H1 (cell line): ENCODE measurements around the gene ADGRG7. TPM values are rescaled to one million over a fixed set of nuclear protein-coding genes. Genes with fewer than 3 reads are reported as not detected.

Experiments used
- CTCF ChIA-PET: fragments of 300-600 bp; sonication (Branson Sonifier 250); formaldehyde crosslinking; loops from one replicate; lab custom pipeline; 2021; ENCODE audit not compliant: partially characterized antibody; lab: Charles Lee
- POLR2A ChIA-PET: fragments of 300-600 bp; sonication (Branson Sonifier 250); formaldehyde crosslinking; loops from one replicate; lab custom pipeline; 2021; ENCODE audit warnings: inconsistent platforms; ENCODE audit not compliant: partially characterized antibody; lab: Charles Lee
- DNase-seq, 2 experiments: peaks; one replicate each; pipeline versions ENCODE4 v3.0.0 to v3.0.0-alpha.2; 2010 to 2022; ENCODE audit warnings: low spot score in 2 of 2, low read depth in 1 of 2, mixed read lengths in 1 of 2
- FAIRE-seq: peaks from 2 replicates; lab custom pipeline; 2011; peaks lifted over from hg19 to GRCh38; lab: Jason Lieb, UNC
- H2AFZ ChIP-seq: 2 replicates; pipeline ENCODE4 v1.8.1; 2012; ENCODE audit warnings: low read length, inconsistent platforms
- H2AK5ac ChIP-seq: 2 replicates; pipeline ENCODE4 v1.6.1; 2013; ENCODE audit warnings: low read depth, low read length
- H2BK120ac ChIP-seq: replicated peaks from 2 replicates; pipeline ENCODE3; 2013; ENCODE audit warnings: low read depth, low read length, inconsistent platforms
- H2BK12ac ChIP-seq: 2 replicates; pipeline ENCODE4 v1.6.1; 2013; ENCODE audit warnings: low read depth, low read length
- H2BK15ac ChIP-seq: 2 replicates; pipeline ENCODE4 v1.6.1; 2013; ENCODE audit warnings: low read length
- H2BK20ac ChIP-seq: 2 replicates; pipeline ENCODE4 v1.6.1; 2013; ENCODE audit warnings: low read length
- H2BK5ac ChIP-seq: 2 replicates; pipeline ENCODE4 v1.6.1; 2013; ENCODE audit warnings: low read depth, low read length
- H3K14ac ChIP-seq: 2 replicates; pipeline ENCODE4 v1.6.1; 2013; ENCODE audit warnings: inconsistent platforms; ENCODE audit not compliant: insufficient read length
- H3K18ac ChIP-seq: 2 replicates; pipeline ENCODE4 v1.6.1; 2013; ENCODE audit warnings: low read length; ENCODE audit errors: extremely low read depth
- H3K23ac ChIP-seq: 2 replicates; pipeline ENCODE4 v1.6.1; 2013; ENCODE audit warnings: inconsistent platforms; ENCODE audit not compliant: insufficient read length
- H3K23me2 ChIP-seq: 2 replicates; pipeline ENCODE4 v1.6.1; 2013; ENCODE audit warnings: low read depth, low read length
- H3K27ac ChIP-seq: 2 replicates; pipeline ENCODE4 v1.6.1; 2011; ENCODE audit warnings: low read depth, low read length, inconsistent platforms
- H3K27me3 ChIP-seq, 4 experiments: replicated peaks in 1 of 4; 1 replicate in 1 of 4; 2 replicates in 3 of 4; pipeline versions ENCODE4 v1.6.1 to v1.8.1; 2011 to 2013; ENCODE audit warnings: low read length in 3 of 4, mild to moderate bottlenecking in 3 of 4, inconsistent platforms in 2 of 4, mixed read lengths in 2 of 4, moderate library complexity in 1 of 4; ENCODE audit not compliant: control insufficient read depth in 3 of 4, insufficient read depth in 3 of 4; ENCODE audit errors: extremely low read depth in 1 of 4
- H3K36me3 ChIP-seq, 4 experiments: 2 replicates each; pipeline versions ENCODE4 v1.6.1 to v1.8.1; 2011 to 2013; ENCODE audit warnings: mild to moderate bottlenecking in 4 of 4, low read length in 3 of 4, moderate library complexity in 2 of 4, control low read depth in 1 of 4, inconsistent platforms in 1 of 4; ENCODE audit not compliant: insufficient read depth in 4 of 4, control insufficient read depth in 2 of 4
- H3K4ac ChIP-seq: replicated peaks from 2 replicates; pipeline ENCODE3; 2013; ENCODE audit warnings: low read length, low read depth, mixed read lengths, inconsistent platforms; ENCODE audit not compliant: insufficient read length
- H3K4me1 ChIP-seq, 4 experiments: replicated peaks in 1 of 4; 1 replicate in 1 of 4; 2 replicates in 3 of 4; pipeline versions ENCODE4 v1.6.1 to v1.8.1; 2011 to 2013; ENCODE audit warnings: low read length in 3 of 4, inconsistent platforms in 2 of 4, mixed read lengths in 1 of 4; ENCODE audit not compliant: insufficient read depth in 4 of 4, control insufficient read depth in 3 of 4
- H3K4me2 ChIP-seq, 2 experiments: 2 replicates each; pipeline versions ENCODE4 v1.6.1 to v1.8.1; 2011 to 2013; ENCODE audit warnings: low read depth in 2 of 2, low read length in 2 of 2, control low read depth in 1 of 2, inconsistent platforms in 1 of 2, mild to moderate bottlenecking in 1 of 2; ENCODE audit not compliant: insufficient read depth in 1 of 2
- H3K4me3 ChIP-seq, 4 experiments: fragments of 200-600, 300-600 bp in 1 of 4; sonication (generic), shearing (Covaris generic), sonication (Bioruptor Twin) in 1 of 4; 2 replicates each; pipeline versions ENCODE4 v1.5.1 to v1.8.1; 2011 to 2016; ENCODE audit warnings: low read length in 4 of 4, low read depth in 3 of 4, control low read depth in 2 of 4, inconsistent platforms in 2 of 4, mild to moderate bottlenecking in 2 of 4, mixed read lengths in 1 of 4, moderate library complexity in 1 of 4; ENCODE audit not compliant: insufficient read depth in 2 of 4; ENCODE audit errors: extremely low read depth in 1 of 4
- H3K56ac ChIP-seq: replicated peaks from 2 replicates; pipeline ENCODE3; 2013; ENCODE audit warnings: low read depth, mild to moderate bottlenecking, mixed read lengths, low read length, inconsistent platforms; ENCODE audit not compliant: insufficient read length
- H3K79me1 ChIP-seq: 2 replicates; pipeline ENCODE4 v1.6.1; 2013; ENCODE audit warnings: low read depth, low read length, control low read depth
- H3K79me2 ChIP-seq, 2 experiments: 2 replicates each; pipeline versions ENCODE4 v1.6.1 to v1.8.1; 2012 to 2013; ENCODE audit warnings: low read length in 2 of 2, mild to moderate bottlenecking in 2 of 2, inconsistent platforms in 1 of 2; ENCODE audit not compliant: insufficient read depth in 2 of 2, control insufficient read depth in 1 of 2
- H3K9ac ChIP-seq, 4 experiments: replicated peaks in 1 of 4; 1 replicate in 1 of 4; 2 replicates in 3 of 4; pipeline versions ENCODE4 v1.6.1 to v1.8.1; 2011 to 2013; ENCODE audit warnings: low read depth in 3 of 4, low read length in 3 of 4, control low read depth in 2 of 4, mild to moderate bottlenecking in 2 of 4, moderate library complexity in 2 of 4, inconsistent platforms in 1 of 4; ENCODE audit errors: extremely low read depth in 1 of 4
- H3K9me3 ChIP-seq, 2 experiments: 2 replicates each; pipeline versions ENCODE4 v1.6.1 to v1.8.1; 2012 to 2013; ENCODE audit warnings: mild to moderate bottlenecking in 2 of 2, moderate library complexity in 2 of 2, control low read depth in 1 of 2, inconsistent platforms in 1 of 2, low read depth in 1 of 2, low read length in 1 of 2, mixed read lengths in 1 of 2; ENCODE audit not compliant: insufficient read depth in 2 of 2
- H4K20me1 ChIP-seq, 2 experiments: replicated peaks in 1 of 2; 2 replicates each; pipeline versions ENCODE3 to v1.8.1; 2011 to 2013; ENCODE audit warnings: inconsistent platforms in 2 of 2, low read length in 2 of 2, mild to moderate bottlenecking in 1 of 2; ENCODE audit not compliant: insufficient read depth in 2 of 2, control insufficient read depth in 1 of 2
- H4K5ac ChIP-seq: 2 replicates; pipeline ENCODE4 v1.6.1; 2013; ENCODE audit warnings: low read length, low read depth, mixed read lengths, inconsistent platforms; ENCODE audit not compliant: insufficient read length
- H4K8ac ChIP-seq: 2 replicates; pipeline ENCODE4 v1.8.0; 2013; ENCODE audit warnings: mild to moderate bottlenecking, moderate library complexity, low read length, inconsistent platforms; ENCODE audit not compliant: insufficient read depth; ENCODE audit errors: extremely low read depth
- H4K91ac ChIP-seq: replicated peaks from 2 replicates; pipeline ENCODE3; 2013; ENCODE audit warnings: low read length, mixed read lengths, inconsistent platforms; ENCODE audit not compliant: insufficient read length
- ASH2L ChIP-seq: fragments of 200-600, 300-600 bp; sonication (generic); IDR thresholded peaks from one replicate; pipeline ENCODE4 v1.7.1; 2017; ENCODE audit warnings: low read length
- ATF3 ChIP-seq: IDR thresholded peaks from 2 replicates; pipeline ENCODE4 v1.6.1; 2011; ENCODE audit warnings: low read depth, mild to moderate bottlenecking, low read length; ENCODE audit not compliant: insufficient read depth
- CHD1 ChIP-seq: IDR thresholded peaks from 2 replicates; pipeline ENCODE4 v1.6.1; 2012; ENCODE audit warnings: low read depth, low read length, improper control_type of control experiment
- EGR1 ChIP-seq: IDR thresholded peaks from 2 replicates; pipeline ENCODE4 v1.6.1; 2011; ENCODE audit warnings: low read depth, low read length, borderline replicate concordance
- EP300 ChIP-seq, 2 experiments: IDR thresholded peaks; 1 replicate in 1 of 2; 2 replicates in 1 of 2; pipeline ENCODE4 v1.6.1; 2011 to 2012; ENCODE audit warnings: low read depth in 2 of 2, low read length in 2 of 2, mild to moderate bottlenecking in 2 of 2, borderline replicate concordance in 1 of 2, inconsistent platforms in 1 of 2, moderate library complexity in 1 of 2
- GTF2F1 ChIP-seq: IDR thresholded peaks from 2 replicates; pipeline ENCODE4 v1.6.1; 2012; ENCODE audit warnings: low read depth, low read length, improper control_type of control experiment, borderline replicate concordance
- JUN ChIP-seq: IDR thresholded peaks from 2 replicates; pipeline ENCODE4 v1.6.1; 2011; ENCODE audit warnings: low read depth, mild to moderate bottlenecking, improper control_type of control experiment, low read length
- KDM4A ChIP-seq: IDR thresholded peaks from one replicate; pipeline ENCODE4 v1.7.1; 2012; ENCODE audit warnings: low read depth, mild to moderate bottlenecking, moderate library complexity, low read length, inconsistent platforms; ENCODE audit not compliant: severe bottlenecking
- RAD21 ChIP-seq, 2 experiments: IDR thresholded peaks in 1 of 2; conservative IDR thresholded peaks in 1 of 2; 2 replicates each; pipeline ENCODE4 v1.6.1; 2011; ENCODE audit warnings: low read depth in 2 of 2, low read length in 2 of 2, improper control_type of control experiment in 1 of 2, inconsistent platforms in 1 of 2, mild to moderate bottlenecking in 1 of 2, moderate library complexity in 1 of 2
- RFX5 ChIP-seq: IDR thresholded peaks from 2 replicates; pipeline ENCODE4 v1.6.1; 2011; ENCODE audit warnings: low read depth, low read length, improper control_type of control experiment, borderline replicate concordance
- SP2 ChIP-seq: IDR thresholded peaks from 2 replicates; pipeline ENCODE4 v1.6.1; 2012; ENCODE audit warnings: mild to moderate bottlenecking, low read length, inconsistent platforms
- SP4 ChIP-seq: IDR thresholded peaks from 2 replicates; pipeline ENCODE4 v1.6.1; 2012; ENCODE audit warnings: low read length, inconsistent platforms
- WGBS, 2 experiments: shearing (Covaris generic) in 1 of 2; methylation state at CpG; one replicate each; pipeline versions ENCODE4 v1.1.6 to v1.1.7; 2013 to 2015; ENCODE audit warnings: low lambda C conversion rate in 2 of 2, mixed read lengths in 2 of 2, inconsistent platforms in 1 of 2, low coverage in 1 of 2, missing lambda C conversion rate in 1 of 2; ENCODE audit not compliant: insufficient replicate concordance in 2 of 2, insufficient coverage in 1 of 2, insufficient read length in 1 of 2; ENCODE audit errors: extremely low coverage in 1 of 2, missing lambda C conversion rate in 1 of 2; 5-methylcytosine and 5-hydroxymethylcytosine counted together
- polyA plus RNA-seq, 7 experiments: library from polyadenylated mRNA; depleted of rRNA in 3 of 7; stranded (reverse) in 5 of 7; unstranded in 2 of 7; fragments of >200 nt in 5 of 7; fragments of 200-250 nt in 2 of 7; gene quantifications; 1 replicate in 5 of 7; 2 replicates in 1 of 7; 4 replicates in 1 of 7; pipeline versions ENCODE4 v1.2.1 to v1.2.3, GENCODE V29; 2011 to 2013; ENCODE audit warnings: missing spikeins in 2 of 7, mixed read lengths in 2 of 7
- total RNA-seq: library from RNA; stranded (reverse); fragmentation: NEBNext Ultra II Directional; extraction: Animal tissue kit (Norgen Biotek cat#: 25700); gene quantifications from 2 replicates; pipeline ENCODE4 v1.2.1, GENCODE V29; 2021
- TF ChIP-seq, protein P1 (sequence below): IDR thresholded peaks from 2 replicates; pipeline ENCODE4 v1.6.1; 2012; ENCODE audit warnings: inconsistent platforms

Gene ADGRG7
- total and polyA plus RNA-seq, 2 of the 8 experiments (the other 6 are each of a cell fraction or from before 2014, with no cell fraction given) = not detected

DNA sequence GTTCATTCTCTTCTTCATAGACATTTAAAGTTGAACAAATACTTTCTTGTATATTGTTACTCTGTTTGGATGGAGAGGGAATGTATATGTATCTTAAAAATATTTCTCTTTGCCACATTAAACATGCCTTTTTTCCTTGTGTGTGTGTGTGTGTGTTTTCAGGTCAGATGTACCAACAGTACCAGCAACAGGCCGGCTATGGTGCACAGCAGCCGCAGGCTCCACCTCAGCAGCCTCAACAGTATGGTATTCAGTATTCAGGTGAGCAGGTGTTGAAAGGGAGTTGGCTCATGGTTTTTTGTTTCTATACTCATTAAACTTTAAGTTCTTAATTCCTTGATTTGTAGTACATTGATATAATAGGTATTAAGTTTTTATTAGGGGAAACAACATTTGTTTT lies 135.3 kb downstream of the ADGRG7 start:
- no peak for DNase-seq
- Histone ChIP-seq H3K18ac (no peak overlapping the region), H3K56ac (no peak overlapping the region), H3K4me2 (no peak overlapping the region), H2BK120ac (no peak overlapping the region), H3K79me2 (no peaks in the 10 kb centered on the region), H4K20me1 (no peaks in the 10 kb centered on the region), H3K4me1 (no peaks in the 10 kb centered on the region), H2BK5ac (no peak overlapping the region), H2BK15ac (no peak overlapping the region), H4K8ac (no peak overlapping the region), H3K23ac (no peak overlapping the region), H3K4ac (no peak overlapping the region), H3K4me3 (no peak overlapping the region), H3K27me3 (no peaks in the 10 kb centered on the region), H3K9me3 (no peaks in the 10 kb centered on the region), H3K9ac (no peak overlapping the region), H3K27ac (no peak overlapping the region), H2AFZ (no peak overlapping the region), H2BK12ac (no peak overlapping the region), H3K79me1 (no peaks in the 10 kb centered on the region; the same call in 1 of the 2 replicates), H3K36me3 (peaks cover 7 to 63% (median 28%) of the 10 kb centered on the region in 4 experiments), H2AK5ac (no peak overlapping the region), H2BK20ac (no peak overlapping the region), H4K91ac (no peak overlapping the region), H3K23me2 (no peaks in the 10 kb centered on the region), H4K5ac (no peak overlapping the region), H3K14ac (no peak overlapping the region)
- POLR2A ChIA-PET = no interaction called here
- CTCF ChIA-PET = no interaction called here
- no peak for FAIRE-seq
- TF ChIP-seq SP2 (no peak), JUN (no peak), RFX5 (no peak), ASH2L (no peak), RAD21 (IDR thresholded peaks at IDR 0.05 in 1 of 2, conservative IDR thresholded peaks at IDR 0.05 in 1 of 2; ENCODE audit: low read depth in 2 of 2, low read length in 2 of 2) (no peak), KDM4A (no peak), GTF2F1 (no peak), CHD1 (no peak), EP300 (IDR thresholded peaks at IDR 0.05; ENCODE audit: borderline replicate concordance in 1 of 2, low read depth in 2 of 2, low read length in 2 of 2) (no peak), SP4 (no peak), EGR1 (no peak), ATF3 (no peak)
- TF ChIP-seq, protein P1, sequence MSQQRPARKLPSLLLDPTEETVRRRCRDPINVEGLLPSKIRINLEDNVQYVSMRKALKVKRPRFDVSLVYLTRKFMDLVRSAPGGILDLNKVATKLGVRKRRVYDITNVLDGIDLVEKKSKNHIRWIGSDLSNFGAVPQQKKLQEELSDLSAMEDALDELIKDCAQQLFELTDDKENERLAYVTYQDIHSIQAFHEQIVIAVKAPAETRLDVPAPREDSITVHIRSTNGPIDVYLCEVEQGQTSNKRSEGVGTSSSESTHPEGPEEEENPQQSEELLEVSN = no peak
- WGBS, 2 experiments = 100% methylated on average over 2 of the region's 2 CpGs; no CpG with 5 or more reads in 1 of the 2 experiments
